GM12878 (cell line): ENCODE measurements around the gene NPL. TPM values are rescaled to one million over a fixed set of nuclear protein-coding genes. Genes with fewer than 3 reads are reported as not detected.

ENCODE experiments used
- ATAC-seq: fragments of 200-7000 bp; cut with Tn5 transposase; 3 replicates; pipeline ENCODE4 v1.9.1; 2020; ENCODE audit warnings: mild to moderate bottlenecking, moderate library complexity
- BruUV-seq: library from RNA; stranded (reverse); fragments of 400-500 nt; replicated peaks from 2 replicates; lab custom pipeline; 2021; lab: Mats Ljungman, UMichigan
- CTCF ChIA-PET: fragments of 300-600 bp; sonication (Branson Sonifier 250); formaldehyde crosslinking; extraction: SDS; loops from one replicate; lab custom pipeline; 2021; ENCODE audit warnings: inconsistent platforms; lab: Yijun Ruan, JAX
- POLR2A ChIA-PET: fragments of 350-600 bp; formaldehyde crosslinking; extraction: SDS; loops from one replicate; lab custom pipeline; 2021; ENCODE audit warnings: inconsistent platforms; lab: Charles Lee
- RAD21 ChIA-PET: fragments of 300-600 bp; sonication (Branson Sonifier 250); formaldehyde crosslinking; loops from one replicate; lab custom pipeline; 2023; ENCODE audit warnings: antibody characterized with exemption; ENCODE audit not compliant: unreplicated experiment; lab: Charles Lee
- SMC1A ChIA-PET: fragments of 300-600 bp; sonication (Branson Sonifier 250); formaldehyde crosslinking; loops from one replicate; lab custom pipeline; 2023; ENCODE audit not compliant: unreplicated experiment, uncharacterized antibody; lab: Charles Lee
- DNase-seq: peaks from one replicate; pipeline ENCODE4 v3.0.0-alpha.2; 2011; ENCODE audit warnings: low read depth, low spot score
- FAIRE-seq: peaks from 3 replicates; lab custom pipeline; 2011; peaks lifted over from hg19 to GRCh38; lab: Jason Lieb, UNC
- H2AFZ ChIP-seq: 2 replicates; pipeline ENCODE4 v1.6.0; 2011; ENCODE audit warnings: low read depth, low read length, control low read depth; ENCODE audit not compliant: control insufficient read depth
- H3K27ac ChIP-seq: 2 replicates; pipeline ENCODE4 v1.5.1; 2011; ENCODE audit warnings: control low read depth; ENCODE audit not compliant: control insufficient read depth, insufficient read depth
- H3K27me3 ChIP-seq, 2 experiments: replicated peaks in 1 of 2; 2 replicates each; pipeline versions ENCODE4 v1.6.0 to v1.6.1; 2011; ENCODE audit warnings: low read length in 1 of 2; ENCODE audit not compliant: control insufficient read depth in 2 of 2, insufficient read depth in 2 of 2
- H3K36me3 ChIP-seq, 2 experiments: 2 replicates each; pipeline ENCODE4 v1.5.1; 2011; ENCODE audit warnings: low read length in 1 of 2; ENCODE audit not compliant: control insufficient read depth in 2 of 2, insufficient read depth in 2 of 2
- H3K4me1 ChIP-seq: 2 replicates; pipeline ENCODE4 v1.6.1; 2011; ENCODE audit warnings: mild to moderate bottlenecking, low read length, moderate library complexity, mixed read lengths; ENCODE audit not compliant: control insufficient read depth, insufficient read depth
- H3K4me2 ChIP-seq: 2 replicates; pipeline ENCODE4 v1.6.0; 2011; ENCODE audit warnings: control low read depth; ENCODE audit not compliant: control insufficient read depth, insufficient read depth
- H3K4me3 ChIP-seq: fragments of 200-600 bp; sonication (generic); 2 replicates; pipeline ENCODE4 v1.5.1; 2016
- H3K79me2 ChIP-seq: 2 replicates; pipeline ENCODE4 v1.6.0; 2011; ENCODE audit warnings: low read length; ENCODE audit not compliant: control insufficient read depth, insufficient read depth
- H3K9ac ChIP-seq: 2 replicates; pipeline ENCODE4 v1.8.0; 2011; ENCODE audit warnings: low read length, control low read depth, mixed read lengths; ENCODE audit not compliant: control insufficient read depth, insufficient read depth
- H3K9me3 ChIP-seq: replicated peaks from 3 replicates; pipeline ENCODE4 v1.5.1; 2011; ENCODE audit warnings: mild to moderate bottlenecking, low read length; ENCODE audit not compliant: control insufficient read depth, insufficient read depth
- H4K20me1 ChIP-seq: 2 replicates; pipeline ENCODE4 v1.6.0; 2011; ENCODE audit not compliant: control insufficient read depth, insufficient read depth
- CHD4 ChIP-seq: fragments of 200-600 bp; sonication (generic); IDR thresholded peaks from 2 replicates; pipeline ENCODE4 v1.6.1; 2016; ENCODE audit warnings: mild to moderate bottlenecking
- EED ChIP-seq: sonication (generic); IDR thresholded peaks from 2 replicates; pipeline ENCODE4 v1.6.1; 2016; ENCODE audit warnings: antibody characterized with exemption, low read depth
- HSF1 ChIP-seq: fragments of 150-350 bp; IDR thresholded peaks from 2 replicates; pipeline ENCODE4 v1.6.1; 2014; ENCODE audit warnings: mild to moderate bottlenecking, low read depth, low read length
- MEF2B ChIP-seq: fragments of 450-650 bp; IDR thresholded peaks from 2 replicates; pipeline ENCODE4 v1.6.1; 2018; ENCODE audit warnings: mild to moderate bottlenecking, moderate library complexity; ENCODE audit not compliant: partially characterized antibody, poor library complexity, severe bottlenecking
- PKNOX1 ChIP-seq: fragments of 450-650 bp; IDR thresholded peaks from 2 replicates; pipeline ENCODE4 v1.6.1; 2016; ENCODE audit warnings: mild to moderate bottlenecking
- POU2F2 ChIP-seq: IDR thresholded peaks from 3 replicates; pipeline ENCODE4 v1.6.1; 2011; ENCODE audit warnings: low read depth, mild to moderate bottlenecking, low read length, borderline replicate concordance
- SIX5 ChIP-seq: IDR thresholded peaks from 2 replicates; pipeline ENCODE4 v1.6.1; 2011; ENCODE audit warnings: mild to moderate bottlenecking, low read depth, low read length, moderate library complexity; ENCODE audit not compliant: severe bottlenecking
- ZNF24 ChIP-seq: fragments of 450-650 bp; IDR thresholded peaks from 2 replicates; pipeline ENCODE4 v1.6.1; 2017; ENCODE audit warnings: antibody characterized with exemption, mild to moderate bottlenecking
- ZZZ3 ChIP-seq: IDR thresholded peaks from 2 replicates; pipeline ENCODE4 v1.6.1; 2011; ENCODE audit warnings: low read depth; ENCODE audit not compliant: control insufficient read depth, insufficient read length
- WGBS: methylation state at CpG from one replicate; pipeline ENCODE4 v1.1.6; 2016; ENCODE audit warnings: low lambda C conversion rate; ENCODE audit not compliant: insufficient replicate concordance, insufficient coverage; ENCODE audit errors: missing lambda C conversion rate; 5-methylcytosine and 5-hydroxymethylcytosine counted together
- in situ Hi-C: fragments of 300-500 bp; cut with MboI; formaldehyde crosslinking; loops from 9 replicates; pipeline ENCODE4 v1.14.3; 2018; ENCODE audit warnings: mixed read lengths
- intact Hi-C: fragments of 100-400 bp; cut with micrococcal nuclease; formaldehyde crosslinking; loops from one replicate; pipeline ENCODE4 v1.14.2; 2022; ENCODE audit not compliant: unreplicated experiment
- polyA plus RNA-seq, 11 experiments: library from polyadenylated mRNA; depleted of rRNA in 4 of 11; unstranded in 6 of 11; stranded (reverse) in 5 of 11; fragments of >200 nt; fragmentation: Nextera tagmentation in 4 of 11; fragmentation: Illumina TruSeq in 1 of 11; extraction: Ambion mirVana in 4 of 11; extraction: Trizol in 1 of 11; gene quantifications; 1 replicate in 1 of 11; 2 replicates in 10 of 11; pipeline versions ENCODE4 v1.2.1 to v1.2.3, GENCODE V29; 2011 to 2016; ENCODE audit warnings: inconsistent platforms in 2 of 11, missing spikeins in 2 of 11, low read depth in 1 of 11
- total RNA-seq, 4 experiments: library from RNA; depleted of rRNA in 3 of 4; stranded (reverse); fragments of >200 nt in 3 of 4; fragmentation: Illumina TruSeq in 1 of 4; extraction: Trizol in 1 of 4; gene quantifications; 2 replicates each; pipeline versions ENCODE4 v1.2.1 to v1.2.3, GENCODE V29; 2013 to 2021

The NPL gene
- total and polyA plus RNA-seq, 10 of the 15 experiments (the other 5 are each of a cell fraction or from before 2014, with no cell fraction given) = 5.3 to 19.2 (median 10.0) TPM

GRCh38 chr1:182754543-182755314 is 34.8 kb upstream of the NPL start:
- Histone ChIP-seq H3K36me3 (no peaks in the 10 kb centered on the region), H3K9me3 (no peaks in the 10 kb centered on the region), H3K4me2 (no peak overlapping the region), H3K27ac (no peak overlapping the region), H3K79me2 (no peaks in the 10 kb centered on the region), H3K9ac (no peak overlapping the region), H3K4me1 (no peaks in the 10 kb centered on the region), H3K27me3 (peaks cover 2 to 4% of the 10 kb centered on the region in 2 experiments; a peak in 1 of 4 replicates), H3K4me3 (no peak overlapping the region), H4K20me1 (no peaks in the 10 kb centered on the region), H2AFZ (no peak overlapping the region)
- no peak for DNase-seq
- no TSS peak for BruUV-seq
- no peak for FAIRE-seq
- RAD21 ChIA-PET = interaction anchor here (1.2 kb wide), 1 partner anchor 28 kb away, joined by 5 read pairs; no protein-coding TSS in a partner anchor
- 26% methylated on average over 4 of the region's 4 CpGs for WGBS
- POLR2A ChIA-PET = interaction anchor here (0.8 kb wide), 1 partner anchor 295 kb away, joined by 4 read pairs; no protein-coding TSS in a partner anchor
- CTCF ChIA-PET = no interaction called here
- intact Hi-C loops (no loop called here), in situ Hi-C loops (no loop called here)
- ATAC-seq = no peak; the same call in 2 of the 3 replicates
- no peak for TF ChIP-seq ZNF24
- peak; percentile 34; the same call in 1 of the 2 replicates for TF ChIP-seq PKNOX1
- SMC1A ChIA-PET = interaction anchor here (0.7 to 2.0 kb wide), 4 partner anchors 9 to 30 kb away, joined by 3 to 8 read pairs (median 6); no protein-coding TSS in a partner anchor

- FAIRE-seq = no peak
- H3K4me3 ChIP-seq = no peak overlapping the region
- peaks cover 2% of the 10 kb centered on the region in 2 experiments; a peak in 1 of 4 replicates for H3K27me3 ChIP-seq
- no peaks in the 10 kb centered on the region for H4K20me1 ChIP-seq
- no peak overlapping the region for H3K9ac ChIP-seq
- in situ Hi-C loops (no loop called here), intact Hi-C loops (no loop called here)
- ATAC-seq = no peak
- no peaks in the 10 kb centered on the region for H3K4me1 ChIP-seq
- H2AFZ ChIP-seq = no peak overlapping the region
- no peak overlapping the region for H3K27ac ChIP-seq
- no TSS peak for BruUV-seq
- no peaks in the 10 kb centered on the region for H3K79me2 ChIP-seq
- no peaks in the 10 kb centered on the region for H3K9me3 ChIP-seq
- CTCF ChIA-PET = no interaction called here
- DNase-seq = no peak
- POLR2A ChIA-PET = no interaction called here
- SMC1A ChIA-PET = interaction anchor here (1.4 to 2.0 kb wide), 2 partner anchors 12 to 27 kb away, joined by 4 to 8 read pairs; no protein-coding TSS in a partner anchor
- RAD21 ChIA-PET = interaction anchor here (1.2 kb wide), 1 partner anchor 27 kb away, joined by 5 read pairs; no protein-coding TSS in a partner anchor
- no peaks in the 10 kb centered on the region for H3K36me3 ChIP-seq
- no peak overlapping the region for H3K4me2 ChIP-seq
- no peak for TF ChIP-seq POU2F2
- TF ChIP-seq ZNF24 = no peak
- TF ChIP-seq MEF2B = no peak
- TF ChIP-seq SIX5 = no peak
- no peak for TF ChIP-seq EED
- TF ChIP-seq CHD4 = no peak
- no peak for TF ChIP-seq HSF1
- TF ChIP-seq ZZZ3 = no peak
Observed at GRCh38 chr1:182755632-182756031, 33.9 kb upstream of the NPL start.
